NCI-H1417 treated with DMSO at 0.1 percent for 48 hours (cell line): Measurements from ENCODE around the gene ST8SIA6.
"Not testable (repeated sequence)": the region's sequence is repeated elsewhere in the genome, so short reads cannot be mapped to it uniquely, and the experiment has no call there.

ENCODE experiments used
- DNase-seq: peaks from one replicate; lab custom pipeline; 2025; lab: John Stamatoyannopoulos, UW

Gene ST8SIA6

DNA sequence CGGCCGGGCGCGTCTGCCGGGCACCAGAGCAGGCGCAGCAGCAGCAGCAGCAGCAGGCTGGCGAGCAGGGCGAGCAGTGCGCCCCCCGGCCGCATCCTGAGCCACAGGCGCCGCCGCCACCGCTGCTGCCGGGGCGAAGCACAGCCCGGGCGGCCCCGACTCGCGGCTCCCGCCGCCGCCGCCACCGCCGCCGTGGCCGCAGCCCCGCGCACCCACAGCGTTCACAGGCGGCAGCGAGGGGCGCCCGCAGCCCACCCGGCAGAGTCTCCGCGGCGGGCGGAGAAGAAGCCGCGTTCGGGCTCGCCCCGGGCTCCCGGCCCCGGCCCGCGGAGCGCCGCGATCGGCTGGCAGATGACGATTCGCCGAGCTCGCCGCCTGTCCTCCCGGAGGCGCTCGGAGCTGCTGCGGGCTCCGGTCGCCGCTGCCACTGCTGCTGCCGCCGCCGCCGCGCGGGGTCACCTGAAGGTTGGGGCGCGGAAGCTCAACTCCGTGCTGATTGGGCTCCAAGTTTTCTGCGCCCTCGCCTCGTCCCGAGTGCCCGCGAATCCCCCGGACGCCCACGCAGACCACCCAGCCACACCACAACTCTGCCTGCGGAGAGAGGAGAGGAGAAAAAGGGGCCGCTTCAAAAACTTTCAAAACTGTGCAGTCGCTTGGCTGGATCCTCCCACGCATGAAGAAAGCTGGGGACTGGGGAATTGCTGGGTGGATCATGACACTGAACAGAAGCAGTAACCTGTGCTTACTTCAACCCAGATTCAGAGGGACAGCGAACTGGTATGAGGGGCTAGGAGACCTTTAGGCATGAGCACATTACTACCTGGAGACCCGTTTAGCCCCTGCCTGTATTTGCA, at the start of gene ST8SIA6:
TSS of gene ST8SIA6 (minus strand) at position 435 of the 854 bp plus-strand sequence. CDS start at position 95, 340 bp downstream.
- DNase-seq, result no peak

GRCh38 chr10:17503795-17504194, 49.4 kb upstream of the ST8SIA6 start:
- DNase-seq, result no peak

DNA sequence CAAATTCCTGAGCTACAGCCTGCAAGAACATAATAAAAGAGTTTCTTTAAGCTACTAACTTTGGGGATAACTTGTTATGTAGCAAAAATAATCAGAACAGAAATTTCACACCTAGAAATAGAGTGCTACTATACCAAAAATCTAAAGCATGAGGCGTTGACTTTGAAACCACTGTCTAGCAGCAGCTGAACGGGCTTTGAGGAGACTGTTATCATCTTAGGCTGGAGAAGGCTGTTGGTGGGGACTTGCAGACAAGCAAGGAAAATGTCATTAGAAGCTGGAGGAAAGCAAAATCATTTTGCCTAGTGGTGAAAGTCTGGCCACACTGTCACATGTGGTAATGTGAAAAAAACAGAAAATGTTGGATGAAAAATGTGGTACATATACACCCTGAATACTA, 48.4 kb upstream of the ST8SIA6 start:
- DNase-seq, result no peak

DNA sequence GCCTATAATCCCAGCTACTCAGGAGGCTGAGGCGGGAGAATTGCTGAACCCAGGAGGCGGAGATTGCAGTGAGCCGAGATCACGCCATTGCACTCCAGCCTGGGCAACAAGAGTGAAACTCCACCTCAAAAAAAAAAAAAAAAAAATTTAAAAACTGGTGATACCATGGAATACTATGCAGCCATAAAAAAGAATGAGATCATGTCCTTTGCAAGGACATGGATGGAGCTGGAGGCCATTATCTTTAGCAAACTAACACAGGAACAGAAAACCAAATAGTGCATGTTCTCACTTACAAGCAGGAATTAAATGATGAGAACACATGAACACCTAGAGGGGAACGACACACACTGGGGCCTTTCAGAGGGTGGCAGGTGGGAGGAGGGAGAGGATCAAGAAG, 44.6 kb upstream of the ST8SIA6 start:
- not testable (repeated sequence) for DNase-seq

DNA sequence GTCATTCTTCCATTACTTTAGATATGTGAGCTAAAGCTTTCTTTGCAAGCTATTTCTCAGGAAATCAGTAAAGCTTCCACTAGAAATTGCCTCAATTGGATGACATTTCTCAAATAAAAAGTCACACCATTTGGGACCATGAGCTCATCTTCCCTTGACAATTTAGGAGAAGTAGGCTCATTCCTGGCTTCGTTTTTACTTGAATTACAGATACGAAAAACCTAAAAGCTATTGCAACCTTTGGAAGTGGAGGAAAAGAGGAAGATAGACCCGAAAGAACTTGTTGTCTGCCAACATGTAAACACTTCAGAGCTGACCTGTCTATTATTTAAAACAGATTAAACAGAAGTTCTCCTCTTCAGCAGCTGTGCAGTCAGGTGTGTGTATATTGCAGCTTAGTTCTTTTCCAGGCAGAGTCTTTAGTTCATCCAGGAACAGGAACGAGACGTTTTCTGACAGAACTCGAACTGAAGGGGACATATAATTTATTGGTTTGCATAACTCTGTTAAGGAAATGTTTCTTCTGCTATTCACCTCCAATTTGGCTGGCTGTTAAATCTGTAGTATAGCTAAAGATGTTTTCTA, 43.1 kb upstream of the ST8SIA6 start:
- DNase-seq, result no peak

- DNase-seq, result no peak
These were observed 40.3 kb upstream of the ST8SIA6 start for GRCh38 chr10:17494626-17495260.

GRCh38 chr10:17488848-17489247, 34.5 kb upstream of the ST8SIA6 start:
- DNase-seq, result no peak

GRCh38 chr10:17483079-17483478, 28.7 kb upstream of the ST8SIA6 start:
- no peak for DNase-seq

GRCh38 chr10:17479822-17480221, 25.4 kb upstream of the ST8SIA6 start:
- no peak for DNase-seq

GRCh38 chr10:17479015-17479615, 24.7 kb upstream of the ST8SIA6 start:
- DNase-seq, result no peak

- DNase-seq, result no peak
These were observed 21.7 kb upstream of the ST8SIA6 start for GRCh38 chr10:17476073-17476472.

DNA sequence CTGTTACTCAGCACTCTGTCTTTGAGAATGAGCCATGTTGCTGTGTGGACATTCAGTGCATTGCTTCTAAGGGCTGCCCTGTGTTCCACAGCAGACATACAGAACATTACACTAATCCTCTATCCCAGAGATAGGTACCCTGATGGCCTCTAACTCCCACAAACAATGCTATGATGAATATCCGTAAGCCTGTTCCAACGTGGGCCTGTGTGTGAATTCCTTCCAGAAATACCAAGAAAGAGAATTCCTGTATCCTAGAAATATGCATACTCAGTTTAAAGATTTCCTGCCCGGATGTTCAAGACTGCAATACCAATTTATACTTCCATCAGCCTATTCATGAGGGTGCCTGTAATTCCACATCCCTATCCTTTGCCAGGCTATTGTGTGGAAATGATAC, 21.3 kb upstream of the ST8SIA6 start:
- no peak for DNase-seq

DNA sequence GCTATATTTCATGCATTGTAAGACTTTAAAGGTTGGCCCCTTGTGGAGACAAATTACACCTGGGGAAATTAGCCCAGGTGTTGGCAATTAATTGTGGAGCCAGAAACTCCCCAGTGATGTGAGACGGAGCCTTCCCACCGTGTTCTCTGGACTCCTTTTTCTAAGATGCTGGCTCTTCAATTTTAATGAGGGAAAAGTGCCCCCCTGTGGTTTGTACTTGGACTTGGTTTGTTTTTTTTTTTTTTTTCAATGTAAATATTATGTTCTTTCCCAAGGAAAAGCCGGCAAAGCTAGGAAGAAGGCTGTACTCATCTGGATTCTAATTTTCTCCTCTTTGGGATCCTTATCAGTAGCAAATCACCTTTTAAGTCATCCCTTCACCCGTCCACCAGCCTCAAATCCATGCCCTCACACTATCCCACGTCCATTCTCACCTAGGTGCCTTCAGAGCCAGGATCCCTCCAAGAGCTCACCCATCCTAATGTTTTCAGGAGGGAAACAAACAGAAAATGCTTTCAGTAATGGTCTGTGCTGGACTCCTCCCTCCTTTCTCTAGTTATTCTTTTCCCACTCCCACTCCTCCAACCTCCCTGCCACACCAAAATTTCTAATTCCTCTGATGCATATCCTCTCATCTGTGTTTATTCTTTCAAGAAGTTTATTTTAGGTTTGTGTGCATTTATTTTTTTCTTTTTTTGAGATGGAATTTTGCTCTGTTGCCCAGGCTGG, 20.4 kb upstream of the ST8SIA6 start:
- DNase-seq, result peak; percentile 39

GRCh38 chr10:17473228-17473950, 19.0 kb upstream of the ST8SIA6 start:
- DNase-seq, result no peak

- no peak for DNase-seq
These were observed 18.3 kb upstream of the ST8SIA6 start for GRCh38 chr10:17472481-17473227.

DNA sequence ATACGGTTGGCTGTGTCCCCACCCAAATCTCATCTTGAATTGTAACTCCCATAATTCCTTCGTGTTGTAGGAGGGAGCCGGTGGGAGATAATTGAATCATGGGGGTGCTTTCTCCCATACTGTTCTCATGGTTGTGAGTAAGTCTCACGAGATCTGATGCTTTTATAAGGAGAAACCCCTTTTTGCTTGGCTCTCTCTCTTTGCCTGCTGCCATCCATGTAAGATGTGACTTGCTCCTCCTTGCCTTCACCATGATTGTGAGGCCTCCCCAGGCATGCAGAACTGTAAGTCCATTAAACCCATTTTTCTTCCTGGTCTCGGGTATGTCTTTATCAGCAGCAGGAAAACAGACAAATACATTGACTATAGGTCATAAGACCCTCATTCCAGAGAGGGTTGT, 15.9 kb upstream of the ST8SIA6 start:
- DNase-seq, result no peak

DNA sequence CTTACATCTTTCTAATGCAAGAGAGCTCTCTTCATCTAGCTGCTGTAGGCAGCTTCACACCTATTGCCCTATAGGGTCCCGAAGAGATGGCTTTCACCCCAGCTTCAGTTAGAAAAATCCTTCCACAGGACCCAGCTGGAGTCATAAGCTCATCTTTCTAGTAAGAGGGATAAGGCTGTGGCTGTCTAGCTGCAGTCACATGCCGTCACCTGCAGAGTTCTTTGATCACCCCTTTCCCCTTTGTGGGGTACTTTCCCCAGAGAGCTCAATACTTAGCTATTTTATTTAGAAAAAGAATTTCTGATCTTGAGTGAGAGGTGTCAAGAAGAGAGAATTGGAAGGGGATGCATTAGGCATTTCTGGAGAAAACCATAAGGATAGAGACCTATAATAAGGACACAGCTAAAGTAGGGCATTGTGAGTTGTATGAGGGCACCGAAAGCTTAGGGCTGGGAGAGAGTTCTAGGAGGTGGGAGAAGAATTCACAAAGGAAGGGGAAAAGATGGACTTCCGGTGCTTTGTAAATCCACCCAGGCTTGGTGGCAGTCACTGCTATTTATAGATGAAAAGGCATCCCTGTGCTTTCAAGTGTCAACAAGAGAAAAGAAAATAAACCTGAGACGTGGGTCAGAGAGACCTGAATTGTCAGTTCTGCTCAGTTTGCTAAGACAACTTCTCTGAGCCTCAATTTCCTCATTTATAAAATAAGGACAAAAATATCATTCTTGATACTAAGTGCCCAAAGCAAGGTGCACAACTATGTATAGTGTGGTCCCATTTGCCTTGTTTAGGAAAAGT, 11.1 kb upstream of the ST8SIA6 start:
- DNase-seq, result no peak

- no peak for DNase-seq
These were observed 10.2 kb upstream of the ST8SIA6 start for GRCh38 chr10:17464545-17464944.

DNA sequence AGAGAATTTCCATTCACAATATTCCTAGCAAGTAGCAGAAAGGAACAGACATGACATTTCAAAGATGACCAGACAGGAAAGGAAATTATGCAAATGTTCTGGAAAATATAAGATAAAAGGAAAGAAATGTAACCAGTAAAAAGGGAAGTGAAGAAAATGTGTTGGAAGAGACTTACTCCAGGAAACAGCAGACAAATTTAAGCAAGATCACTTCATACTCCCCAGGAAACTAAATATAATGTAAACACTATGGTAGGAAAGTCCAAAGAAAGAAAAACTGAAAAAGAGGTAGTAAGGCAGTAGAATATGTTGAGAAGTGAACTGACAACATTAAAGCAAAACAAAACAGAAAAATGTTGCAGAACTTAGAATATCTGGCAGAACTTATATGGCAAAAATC, 6.4 kb upstream of the ST8SIA6 start:
- no peak for DNase-seq

GRCh38 chr10:17457083-17457482, 2.7 kb upstream of the ST8SIA6 start:
- no peak for DNase-seq
